WI38 (cell line): ENCODE results near the gene AVPI1.

ENCODE experiments used
- H3K4me3 ChIP-seq: 2 replicates; pipeline ENCODE4 v1.5.1; 2011; ENCODE audit warnings: low read depth, mild to moderate bottlenecking, control low read depth, low read length
- TF ChIP-seq, protein P1 (sequence below): IDR thresholded peaks from 2 replicates; pipeline ENCODE4 v1.5.1; 2012; ENCODE audit warnings: low read depth, mild to moderate bottlenecking, control low read depth, low read length

The AVPI1 gene

DNA sequence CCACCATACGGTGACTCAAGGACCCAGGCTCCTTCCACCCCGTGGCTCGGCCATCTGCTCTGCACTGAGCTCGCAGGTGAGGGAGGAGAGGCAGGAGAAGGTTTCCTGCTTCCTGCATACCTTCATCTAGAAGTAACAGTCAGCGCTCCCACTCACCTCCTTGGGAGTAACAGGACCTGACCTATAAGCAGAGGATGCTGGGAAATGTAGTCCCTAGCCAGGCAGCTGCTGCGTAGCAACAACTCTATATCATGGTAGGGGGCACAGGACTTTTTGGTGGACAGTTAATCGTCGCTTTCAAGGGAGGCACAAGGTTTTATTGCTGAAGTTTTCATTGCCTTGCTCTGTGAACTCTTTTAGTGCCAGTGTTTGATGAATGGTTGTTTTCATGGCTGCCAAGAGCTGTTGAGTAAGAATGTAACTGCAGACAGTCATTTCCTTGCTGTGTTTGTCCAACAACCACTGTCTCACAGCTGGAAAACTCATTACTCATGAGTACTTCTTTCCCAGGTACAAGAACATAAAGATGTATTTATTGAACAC is 39.7 kb upstream of the AVPI1 start:
- peak overlapping the region; percentile 31 for H3K4me3 ChIP-seq
- TF ChIP-seq, protein P1, sequence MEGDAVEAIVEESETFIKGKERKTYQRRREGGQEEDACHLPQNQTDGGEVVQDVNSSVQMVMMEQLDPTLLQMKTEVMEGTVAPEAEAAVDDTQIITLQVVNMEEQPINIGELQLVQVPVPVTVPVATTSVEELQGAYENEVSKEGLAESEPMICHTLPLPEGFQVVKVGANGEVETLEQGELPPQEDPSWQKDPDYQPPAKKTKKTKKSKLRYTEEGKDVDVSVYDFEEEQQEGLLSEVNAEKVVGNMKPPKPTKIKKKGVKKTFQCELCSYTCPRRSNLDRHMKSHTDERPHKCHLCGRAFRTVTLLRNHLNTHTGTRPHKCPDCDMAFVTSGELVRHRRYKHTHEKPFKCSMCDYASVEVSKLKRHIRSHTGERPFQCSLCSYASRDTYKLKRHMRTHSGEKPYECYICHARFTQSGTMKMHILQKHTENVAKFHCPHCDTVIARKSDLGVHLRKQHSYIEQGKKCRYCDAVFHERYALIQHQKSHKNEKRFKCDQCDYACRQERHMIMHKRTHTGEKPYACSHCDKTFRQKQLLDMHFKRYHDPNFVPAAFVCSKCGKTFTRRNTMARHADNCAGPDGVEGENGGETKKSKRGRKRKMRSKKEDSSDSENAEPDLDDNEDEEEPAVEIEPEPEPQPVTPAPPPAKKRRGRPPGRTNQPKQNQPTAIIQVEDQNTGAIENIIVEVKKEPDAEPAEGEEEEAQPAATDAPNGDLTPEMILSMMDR, result no peak

DNA sequence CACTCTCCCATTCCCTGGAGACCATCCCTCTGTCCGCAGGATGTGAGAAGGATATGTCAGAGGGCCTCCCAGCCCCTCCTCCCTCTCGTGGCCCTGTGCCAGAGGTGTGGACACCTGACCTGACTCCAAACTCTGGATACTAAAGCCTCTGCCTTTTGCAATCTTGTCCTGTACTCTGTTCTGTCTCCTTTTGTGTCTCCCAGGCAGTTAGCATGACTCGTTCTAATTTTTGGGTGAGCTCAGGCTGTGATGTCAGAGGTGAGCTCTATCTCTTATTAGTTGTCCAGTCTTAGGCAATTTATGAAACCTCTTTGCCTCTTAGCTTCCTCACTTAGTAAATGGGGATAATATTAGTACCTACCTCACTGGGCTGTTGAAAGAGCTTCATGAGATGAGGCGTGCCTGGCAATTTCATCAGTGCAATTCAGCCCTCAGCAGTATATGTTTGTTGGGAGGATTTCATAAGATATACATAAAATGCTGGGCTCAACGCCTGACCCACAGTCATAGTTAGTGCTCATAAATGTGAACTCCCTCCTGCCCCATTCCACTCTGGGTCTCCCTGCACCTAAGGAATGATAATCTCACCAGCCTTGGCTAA is 37.4 kb upstream of the AVPI1 start:
- no peak overlapping the region for H3K4me3 ChIP-seq
- TF ChIP-seq, protein P1, result no peak

DNA sequence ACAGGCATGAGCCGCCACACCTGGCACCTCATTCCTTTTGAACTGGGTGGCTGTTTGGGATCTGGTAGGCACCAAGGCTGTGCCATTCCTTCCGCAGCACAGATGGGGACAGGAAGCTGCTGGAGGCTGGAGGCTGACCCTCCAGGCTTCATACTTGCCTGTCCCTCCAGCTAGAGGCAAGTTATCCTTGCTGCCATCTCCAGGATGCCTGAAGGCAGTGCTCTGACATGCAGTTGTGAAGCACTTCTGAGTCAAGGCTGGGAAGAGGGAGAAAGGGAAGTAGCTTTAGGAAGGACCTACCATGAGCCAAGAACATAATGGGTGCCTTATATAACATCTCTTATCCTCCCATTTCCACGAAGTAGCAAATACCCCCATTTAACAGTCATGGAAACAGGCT is 36.0 kb upstream of the AVPI1 start:
- no peak overlapping the region for H3K4me3 ChIP-seq
- TF ChIP-seq, protein P1, result no peak

DNA sequence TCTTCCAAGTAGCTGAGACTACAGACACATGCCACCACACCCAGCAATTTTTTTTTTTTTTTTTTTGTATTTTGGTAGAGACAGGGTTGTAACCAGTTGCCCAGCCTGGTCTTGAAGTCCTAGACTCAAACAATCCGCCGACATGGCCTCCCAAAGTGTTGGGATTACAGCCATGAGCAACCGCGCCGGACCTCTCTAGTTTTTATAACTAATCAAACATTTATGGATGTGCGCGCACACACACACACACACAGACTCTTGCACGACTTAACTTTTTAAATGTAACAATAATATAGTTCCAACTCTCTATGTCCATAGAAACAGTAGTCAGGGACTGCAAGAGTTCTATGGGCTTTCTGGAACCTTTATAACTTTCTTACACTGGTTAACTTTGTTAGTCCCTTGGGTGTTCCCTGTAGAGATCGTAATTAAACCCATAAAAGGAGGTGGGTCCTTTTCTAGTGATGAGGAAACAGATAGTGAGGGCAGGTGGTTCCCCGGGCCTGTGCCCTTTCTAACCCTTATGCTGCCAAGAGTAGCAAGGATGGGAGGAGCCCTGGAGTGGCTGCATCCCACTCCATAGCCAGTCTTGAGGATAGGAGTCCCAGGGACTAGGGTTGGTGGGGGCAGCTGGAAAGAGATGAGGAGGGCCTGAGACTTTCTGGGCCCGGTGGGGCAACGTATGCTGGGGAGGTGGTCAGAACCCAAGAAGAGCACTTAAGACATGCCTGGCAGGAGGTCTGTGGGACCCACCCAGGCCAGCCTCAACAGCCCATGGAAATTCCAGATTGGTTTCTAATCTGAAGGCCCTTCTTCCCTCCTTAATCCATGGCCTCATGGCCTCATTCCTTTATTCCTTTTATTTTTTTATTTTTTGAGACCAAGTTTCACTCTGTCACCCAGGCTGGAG is 35.1 kb upstream of the AVPI1 start:
- no peak overlapping the region for H3K4me3 ChIP-seq
- TF ChIP-seq, protein P1, result no peak

DNA sequence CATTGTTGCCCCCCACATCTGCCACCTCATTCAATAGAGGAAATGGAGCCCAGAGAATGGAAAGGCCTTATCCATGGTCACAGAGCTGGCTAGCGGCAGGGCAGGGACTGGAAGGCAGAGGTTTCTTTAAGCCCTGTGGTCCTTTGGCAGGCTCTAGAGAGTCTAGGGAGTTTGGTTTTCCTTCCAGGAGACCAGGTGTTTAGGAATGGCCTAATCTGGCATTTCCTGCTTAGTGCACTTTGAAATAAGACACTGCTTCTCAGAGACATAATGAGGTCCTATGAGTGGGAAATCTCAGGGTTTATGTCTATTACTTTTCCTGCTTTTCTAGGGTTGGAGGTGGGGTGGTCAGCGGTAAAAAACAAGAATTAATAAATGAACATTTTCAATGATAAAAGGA is 32.6 kb upstream of the AVPI1 start:
- TF ChIP-seq, protein P1, result no peak
- H3K4me3 ChIP-seq, result no peak overlapping the region

DNA sequence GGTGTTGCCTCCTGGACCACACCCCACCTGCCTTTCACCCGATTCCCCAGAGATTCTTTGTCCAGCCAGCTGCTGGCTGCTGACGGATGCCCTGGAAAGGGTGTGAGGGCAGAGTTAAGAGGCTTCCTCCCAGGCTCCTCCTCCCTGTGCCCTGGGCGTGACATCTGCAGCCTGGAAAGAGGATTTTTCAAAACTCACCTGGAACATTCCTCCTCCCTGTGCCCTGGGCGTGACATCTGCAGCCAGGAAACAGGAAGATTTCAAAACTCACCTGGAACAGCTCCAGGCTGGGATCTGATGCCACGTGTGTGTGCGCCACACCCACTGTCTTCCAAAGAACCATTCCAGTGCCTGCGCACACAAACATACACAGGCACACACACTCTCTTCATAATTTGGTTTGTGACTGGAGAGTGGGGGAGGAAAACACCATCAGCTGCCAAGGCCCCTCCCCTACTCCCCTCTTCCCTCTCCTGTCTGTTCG is 31.7 kb upstream of the AVPI1 start:
- TF ChIP-seq, protein P1, result no peak
- H3K4me3 ChIP-seq, result no peak overlapping the region

DNA sequence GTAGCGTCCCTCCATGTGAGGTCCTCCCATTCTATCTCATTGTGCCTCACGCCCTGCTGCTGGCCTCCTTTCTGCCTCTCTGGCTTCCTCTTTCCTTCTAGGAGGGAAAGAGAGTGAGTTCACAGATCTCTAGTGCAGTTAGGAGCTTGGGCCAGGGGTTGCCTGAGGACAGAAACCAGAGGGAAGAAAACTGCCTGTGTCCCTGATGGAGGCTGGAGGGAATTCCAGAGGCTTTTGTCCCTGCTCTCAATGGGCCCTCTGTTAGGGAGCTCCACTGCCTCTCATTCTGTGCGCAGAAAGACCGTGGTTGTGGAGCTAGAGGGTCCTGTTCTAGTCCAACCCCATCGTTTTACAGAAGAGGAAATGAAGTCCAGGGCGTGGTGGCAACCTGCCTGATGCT is 31.1 kb upstream of the AVPI1 start:
- no peak overlapping the region for H3K4me3 ChIP-seq
- TF ChIP-seq, protein P1, result no peak
